IPS DF 19.7 (cell line): ENCODE results near the gene SPATA21.

ENCODE experiments used
- DNase-seq: peaks from one replicate; pipeline ENCODE4 v3.0.0-alpha.2; 2013; ENCODE audit warnings: low read depth, low spot score

The SPATA21 gene

DNA sequence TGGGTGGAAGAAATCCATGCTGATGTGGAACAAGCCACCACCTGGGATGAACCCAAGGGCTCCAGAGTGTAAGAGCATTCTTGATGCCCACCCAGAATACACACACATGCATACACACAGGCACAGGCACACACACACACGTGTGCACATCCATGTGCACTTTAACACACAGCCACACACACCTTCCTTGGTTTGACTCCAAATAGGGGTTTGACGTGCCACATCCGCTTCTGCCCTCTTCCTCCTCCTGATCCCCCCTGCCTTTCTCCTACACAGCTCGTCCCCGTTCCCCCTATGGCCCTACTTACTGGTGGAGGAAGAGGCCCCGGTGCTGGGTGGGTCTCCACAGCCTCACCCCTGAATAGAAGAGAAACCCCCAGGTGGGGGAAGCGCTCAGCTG, 16.0 kb downstream of the SPATA21 start:
- no peak for DNase-seq

DNA sequence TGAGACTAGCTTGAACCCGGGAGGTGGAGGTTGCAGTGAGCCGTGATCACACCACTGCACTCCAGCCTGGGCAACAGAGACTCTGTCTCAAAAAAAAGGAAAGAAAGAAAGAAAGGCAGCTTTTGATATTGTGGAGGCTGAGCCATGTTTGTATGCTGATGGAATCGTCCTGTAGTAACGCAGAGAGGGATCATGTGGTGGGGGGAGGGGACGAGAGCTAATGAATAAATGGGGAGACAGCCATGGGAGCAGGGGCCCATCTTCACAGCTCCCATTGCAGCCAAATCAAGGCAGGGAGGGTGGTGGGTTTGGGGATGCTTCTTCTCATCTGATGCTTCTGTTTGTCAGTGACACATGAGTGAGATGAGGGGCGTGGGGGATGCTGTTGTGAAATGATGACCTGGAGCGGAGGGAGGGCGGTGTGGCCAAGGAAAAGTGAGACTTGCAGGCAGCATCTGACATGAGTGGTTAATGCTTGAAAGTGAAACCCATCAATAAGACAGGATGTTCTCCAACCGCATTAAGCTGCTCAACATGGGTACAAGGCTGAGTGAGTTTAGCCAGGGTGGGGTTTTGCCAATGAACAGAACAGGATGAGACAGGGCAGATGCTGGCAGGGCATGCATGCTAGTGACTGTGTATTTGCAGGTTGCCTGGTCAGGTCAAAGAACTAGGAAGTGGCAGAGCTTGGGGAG, 16.7 kb downstream of the SPATA21 start:
- no peak for DNase-seq

GRCh38 chr1:16418823-16419425, 18.3 kb downstream of the SPATA21 start:
- DNase-seq, result no peak

GRCh38 chr1:16413191-16413590, 24.0 kb downstream of the SPATA21 start:
- no peak for DNase-seq

GRCh38 chr1:16410803-16411202, 26.4 kb downstream of the SPATA21 start:
- DNase-seq, result no peak

- DNase-seq, result no peak
These were observed 27.6 kb downstream of the SPATA21 start for GRCh38 chr1:16409536-16410152.

DNA sequence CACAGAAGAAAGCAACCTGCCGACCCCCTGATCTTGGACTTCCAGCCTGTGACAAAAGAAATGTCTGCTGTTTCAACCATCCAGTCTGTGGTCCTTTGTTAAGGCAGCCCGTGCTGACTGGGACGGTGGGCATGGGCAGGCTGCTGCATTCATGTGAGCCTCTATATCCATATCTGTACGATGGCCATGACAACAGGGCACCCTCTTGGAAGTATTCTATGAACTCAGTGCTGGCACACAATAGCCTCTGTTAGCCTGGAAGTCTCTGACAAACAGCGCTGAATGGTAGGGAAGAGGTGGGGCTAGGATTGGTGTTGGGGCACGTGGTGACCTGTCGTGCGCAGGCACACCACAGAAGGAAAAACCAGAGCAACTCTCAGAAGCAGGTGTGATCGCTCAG, 30.4 kb downstream of the SPATA21 start:
- no peak for DNase-seq

GRCh38 chr1:16405441-16405840, 31.8 kb downstream of the SPATA21 start:
- no peak for DNase-seq

DNA sequence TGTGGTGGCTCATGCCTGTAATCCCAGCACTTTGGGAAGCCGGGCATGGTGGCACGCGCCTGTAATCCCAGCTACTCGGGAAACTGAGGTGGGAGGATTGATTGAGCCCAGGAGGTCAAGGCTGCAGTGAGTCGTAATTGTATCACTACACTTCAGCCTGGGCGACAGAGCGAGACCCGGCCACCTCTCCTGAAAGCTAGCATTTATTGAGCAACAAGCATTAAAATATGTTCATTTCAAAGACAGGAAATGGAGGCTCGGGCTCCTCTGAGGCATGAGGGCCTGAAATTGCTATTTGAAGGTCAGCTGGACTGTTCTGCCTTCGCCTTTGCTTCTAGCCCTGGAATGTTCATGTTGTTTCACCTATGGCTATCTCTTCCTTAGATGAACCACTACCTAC, 34.5 kb downstream of the SPATA21 start:
- DNase-seq, result no peak

- DNase-seq, result no peak
These were observed 38.8 kb downstream of the SPATA21 start for GRCh38 chr1:16398371-16398953.

GRCh38 chr1:16397120-16397519, 40.1 kb downstream of the SPATA21 start:
- DNase-seq, result no peak

DNA sequence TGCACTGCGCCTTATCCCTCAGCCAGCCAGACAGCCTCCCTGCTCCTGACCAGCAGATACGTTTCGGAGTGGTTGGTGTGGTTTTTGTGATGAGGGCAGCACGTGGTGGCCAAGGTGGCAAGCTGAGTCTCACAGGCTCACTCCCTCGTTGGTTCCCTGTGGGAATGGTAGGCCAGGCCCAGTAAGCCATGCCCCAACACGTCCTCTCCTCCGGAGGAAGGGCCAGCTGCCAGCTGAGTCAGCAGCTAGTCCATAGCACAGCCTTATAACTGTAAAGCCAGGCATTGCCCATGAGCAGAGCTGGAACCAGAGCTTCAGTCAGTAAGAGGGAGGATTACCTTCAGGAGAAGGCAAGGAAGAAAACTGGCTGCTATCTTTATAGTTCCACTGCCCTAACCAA, 40.6 kb downstream of the SPATA21 start:
- DNase-seq, result no peak

DNA sequence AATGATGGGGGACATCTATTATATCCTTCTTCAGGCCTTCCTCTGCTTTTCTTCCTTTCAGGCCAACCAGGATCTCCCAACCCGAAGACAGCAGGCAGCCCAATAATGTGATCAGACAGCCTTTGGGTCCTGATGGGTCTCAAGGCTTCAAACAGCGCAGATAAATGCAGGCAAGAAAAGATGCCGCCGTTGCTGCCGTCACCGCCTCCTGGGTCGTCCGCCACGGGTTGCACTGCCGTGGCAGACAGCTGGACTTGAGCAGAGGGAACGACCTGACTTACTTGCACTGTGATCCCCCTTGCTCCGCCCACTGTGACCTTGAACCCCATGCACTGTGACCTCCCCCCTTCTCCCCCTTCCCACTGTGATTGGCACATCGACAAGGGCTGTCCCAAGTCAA, 42.2 kb downstream of the SPATA21 start:
- no peak for DNase-seq

GRCh38 chr1:16393570-16394521, 43.4 kb downstream of the SPATA21 start:
- no peak for DNase-seq

DNA sequence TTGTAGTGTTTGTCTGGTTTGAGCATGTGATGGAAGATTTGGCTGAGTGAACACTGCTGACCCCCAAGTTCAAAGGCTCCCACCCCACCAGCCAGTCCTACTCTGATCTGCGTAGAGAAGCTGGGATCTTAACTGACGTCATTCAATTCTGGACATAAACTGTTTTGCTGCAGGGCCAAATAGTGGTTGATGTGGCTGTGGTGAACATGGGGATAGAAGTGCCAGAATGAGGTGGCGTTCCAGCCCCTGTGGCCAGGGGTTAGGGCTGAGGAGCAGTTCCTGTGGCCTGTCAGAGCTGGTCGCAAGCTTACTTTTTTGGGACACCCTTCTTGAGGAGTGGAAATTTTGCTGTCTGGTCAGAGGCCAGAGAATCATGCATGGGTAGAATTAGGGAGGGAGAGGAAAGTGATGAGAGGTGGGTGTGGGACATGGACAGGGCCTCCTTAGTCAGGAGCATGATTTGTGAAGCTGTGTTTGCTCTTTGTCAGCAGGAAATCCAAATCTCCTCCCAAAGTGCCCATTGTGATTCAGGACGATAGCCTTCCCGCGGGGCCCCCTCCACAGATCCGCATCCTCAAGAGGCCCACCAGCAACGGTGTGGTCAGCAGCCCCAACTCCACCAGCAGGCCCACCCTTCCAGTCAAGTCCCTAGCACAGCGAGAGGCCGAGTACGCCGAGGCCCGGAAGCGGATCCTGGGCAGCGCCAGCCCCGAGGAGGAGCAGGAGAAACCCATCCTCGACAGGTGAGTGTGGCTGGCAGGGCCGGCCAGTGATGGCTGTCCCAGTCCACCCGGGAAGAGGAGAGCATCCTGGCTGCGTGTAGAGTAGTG, 44.3 kb downstream of the SPATA21 start:
- DNase-seq, result no peak

GRCh38 chr1:16391411-16391810, 45.8 kb downstream of the SPATA21 start:
- DNase-seq, result no peak

- DNase-seq, result no peak
These were observed 49.7 kb downstream of the SPATA21 start for GRCh38 chr1:16387201-16388188.

- no peak for DNase-seq
These were observed 50.6 kb downstream of the SPATA21 start for GRCh38 chr1:16386454-16387113.
